Testis (tissue), 2 donors: ENCODE data around the gene PAM16.

ENCODE experiments used
- CTCF ChIP-seq, 3 experiments: fragments of 450-650 bp in 2 of 3; fragments of 200-600 bp in 1 of 3; sonication (generic) in 1 of 3; IDR thresholded peaks; one replicate each; pipeline ENCODE4 v1.5.1; 2016 to 2019; ENCODE audit warnings: antibody characterized with exemption in 3 of 3, mild to moderate bottlenecking in 2 of 3, moderate library complexity in 1 of 3
- POLR2A ChIP-seq: fragments of 450-650 bp; IDR thresholded peaks from one replicate; pipeline ENCODE4 v1.6.1; 2017; ENCODE audit warnings: antibody characterized with exemption, mild to moderate bottlenecking, moderate library complexity

DNA sequence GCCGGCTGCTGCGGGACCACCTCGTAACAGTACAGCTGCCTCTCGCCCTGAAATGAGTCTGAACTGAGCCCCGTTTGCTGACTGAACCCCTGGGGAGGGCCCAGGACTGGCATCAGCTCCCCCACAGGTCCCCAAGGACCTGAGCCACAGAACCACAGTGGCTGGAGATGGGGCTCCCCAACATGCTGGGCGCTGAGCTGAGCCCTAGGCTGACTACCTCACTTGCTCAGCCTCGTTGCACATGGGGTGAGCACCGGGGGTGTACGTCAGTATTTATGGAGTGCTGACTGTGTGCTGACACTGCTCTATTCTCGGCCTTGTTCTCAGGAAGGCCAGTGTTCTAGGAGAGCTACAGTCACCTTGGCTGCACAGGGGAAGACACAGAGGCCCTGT is 13.9 kb upstream of the PAM16 start:
- TF ChIP-seq POLR2A = no peak
- TF ChIP-seq CTCF (IDR thresholded peaks at IDR 0.05) = no peak
